ENCODE results near the gene HERPUD1. TPM values are rescaled to one million over a fixed set of nuclear protein-coding genes. Genes with fewer than 3 reads are reported as not detected.
"Not testable (repeated sequence)": the region's sequence is repeated elsewhere in the genome, so short reads cannot be mapped to it uniquely, and the experiment has no call there.

The HERPUD1 gene
- total RNA-seq, 4 donors from 2014 or later, result 40.6 to 81.3 (median 43.9) TPM

DNA sequence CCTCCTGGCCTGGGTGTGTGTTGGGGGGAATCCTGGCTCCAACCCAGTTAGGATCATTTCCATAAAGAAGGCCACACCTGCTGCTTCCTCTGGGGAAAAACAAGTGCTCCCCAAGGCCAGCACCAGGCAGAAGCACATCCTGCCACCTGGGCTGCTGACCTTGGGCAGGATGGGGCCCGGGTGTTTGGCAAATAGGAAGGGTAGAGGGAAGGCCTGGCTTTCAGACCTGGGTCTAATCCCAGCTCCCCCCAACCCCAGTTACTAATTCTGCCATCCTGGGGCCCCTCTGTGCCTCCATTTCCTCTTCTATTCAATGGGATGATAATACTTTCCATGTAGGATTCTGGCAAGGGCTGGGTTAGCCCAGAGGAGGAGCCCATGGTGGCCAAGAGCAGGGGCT lies 54.4 kb downstream of the HERPUD1 start:
- Histone ChIP-seq H3K9me3 (no peaks in the 10 kb centered on the region), H3K27ac (peak overlapping the region in 3 of 4 donors; percentile 60 to 74 (median 60)), H3K4me3 (no peak overlapping the region), H3K27me3 (no peaks in the 10 kb centered on the region), H3K4me1 (peaks cover 26 to 64% (median 44%) of the 10 kb centered on the region in 3 donors), H3K36me3 (peaks cover 0 to 5% (median 0%) of the 10 kb centered on the region in 3 donors)
- no peak for DNase-seq
- no peak for TF ChIP-seq POLR2A (IDR thresholded peaks at IDR 0.05)
- TF ChIP-seq, protein P1, sequence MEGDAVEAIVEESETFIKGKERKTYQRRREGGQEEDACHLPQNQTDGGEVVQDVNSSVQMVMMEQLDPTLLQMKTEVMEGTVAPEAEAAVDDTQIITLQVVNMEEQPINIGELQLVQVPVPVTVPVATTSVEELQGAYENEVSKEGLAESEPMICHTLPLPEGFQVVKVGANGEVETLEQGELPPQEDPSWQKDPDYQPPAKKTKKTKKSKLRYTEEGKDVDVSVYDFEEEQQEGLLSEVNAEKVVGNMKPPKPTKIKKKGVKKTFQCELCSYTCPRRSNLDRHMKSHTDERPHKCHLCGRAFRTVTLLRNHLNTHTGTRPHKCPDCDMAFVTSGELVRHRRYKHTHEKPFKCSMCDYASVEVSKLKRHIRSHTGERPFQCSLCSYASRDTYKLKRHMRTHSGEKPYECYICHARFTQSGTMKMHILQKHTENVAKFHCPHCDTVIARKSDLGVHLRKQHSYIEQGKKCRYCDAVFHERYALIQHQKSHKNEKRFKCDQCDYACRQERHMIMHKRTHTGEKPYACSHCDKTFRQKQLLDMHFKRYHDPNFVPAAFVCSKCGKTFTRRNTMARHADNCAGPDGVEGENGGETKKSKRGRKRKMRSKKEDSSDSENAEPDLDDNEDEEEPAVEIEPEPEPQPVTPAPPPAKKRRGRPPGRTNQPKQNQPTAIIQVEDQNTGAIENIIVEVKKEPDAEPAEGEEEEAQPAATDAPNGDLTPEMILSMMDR (IDR thresholded peaks at IDR 0.05), result no peak
- 20% methylated on average over 1 of the region's 1 CpG; no CpG with 5 or more reads in 1 of the 2 donors for WGBS, 2 donors
- intact Hi-C loops (cut with DNase I), result no loop called here

DNA sequence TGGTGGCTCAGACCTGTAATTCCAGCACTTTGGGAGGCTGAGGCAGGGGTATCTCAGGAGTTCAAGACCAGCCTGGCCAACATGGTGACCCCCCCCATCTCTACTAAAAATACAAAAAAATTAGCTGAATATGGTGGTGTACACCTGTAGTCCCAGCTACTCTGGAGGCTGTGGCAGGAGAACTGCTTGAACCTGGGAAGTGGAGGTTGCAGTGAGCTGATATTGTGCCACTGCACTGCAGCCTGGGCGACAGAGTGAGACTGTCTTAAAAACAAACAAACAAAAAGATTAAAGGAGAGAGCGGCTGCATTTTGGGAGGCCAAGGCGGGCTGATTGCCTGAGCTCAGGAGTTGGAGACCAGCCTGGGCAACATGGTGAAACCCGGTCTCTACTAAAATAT lies 55.0 kb downstream of the HERPUD1 start:
- intact Hi-C loops (cut with DNase I), result not testable (repeated sequence)
- peak overlapping the region in 1 of 4 donors; percentile 74 for H3K27ac ChIP-seq

DNA sequence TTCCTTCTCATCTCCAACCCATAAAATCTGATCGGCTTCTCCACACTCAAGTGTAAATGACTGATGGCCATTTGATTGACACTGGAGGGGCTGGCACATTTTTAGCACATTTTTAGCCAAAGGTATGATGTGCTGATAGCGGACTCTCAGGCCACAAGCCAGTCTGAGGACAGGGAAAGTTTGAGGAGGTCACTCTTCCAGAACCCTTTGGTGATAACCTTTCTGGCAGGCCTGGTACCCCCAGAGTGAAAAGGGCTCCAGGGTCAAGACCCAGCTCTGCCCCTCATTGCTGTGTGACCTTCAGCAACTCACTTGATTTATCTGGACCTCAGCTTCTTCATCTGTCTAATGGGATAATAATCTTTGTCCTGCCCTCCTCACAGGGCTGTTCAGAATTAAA lies 55.8 kb downstream of the HERPUD1 start:
- TF ChIP-seq, protein P1 (IDR thresholded peaks at IDR 0.05), result no peak
- TF ChIP-seq POLR2A (IDR thresholded peaks at IDR 0.05), result no peak
- DNase-seq, result no peak
- WGBS, 2 donors, result 94 to 100% methylated on average over 1 to 2 of the region's 2 CpGs
- H3K4me1 ChIP-seq, result peaks cover 26 to 77% (median 51%) of the 10 kb centered on the region in 3 donors
- H3K9me3 ChIP-seq, result no peaks in the 10 kb centered on the region
- H3K36me3 ChIP-seq, result no peaks in the 10 kb centered on the region
- H3K4me3 ChIP-seq, result peak overlapping the region in 1 of 4 donors; percentile 79
- intact Hi-C loops (cut with DNase I), result no loop called here
- peak overlapping the region in 2 of 4 donors; percentile 87 to 93 for H3K27ac ChIP-seq
- no peaks in the 10 kb centered on the region for H3K27me3 ChIP-seq

More for the DNA sequence above, 55.0 kb downstream of the HERPUD1 start:
- not testable (repeated sequence) for H3K27me3 ChIP-seq, DNase-seq, H3K9me3 ChIP-seq, H3K4me3 ChIP-seq, H3K36me3 ChIP-seq
- H3K4me1 ChIP-seq, result peaks cover 26 to 69% (median 49%) of the 10 kb centered on the region in 3 donors
- 81 to 87% methylated on average over 4 of the region's 4 CpGs for WGBS, 2 donors

DNA sequence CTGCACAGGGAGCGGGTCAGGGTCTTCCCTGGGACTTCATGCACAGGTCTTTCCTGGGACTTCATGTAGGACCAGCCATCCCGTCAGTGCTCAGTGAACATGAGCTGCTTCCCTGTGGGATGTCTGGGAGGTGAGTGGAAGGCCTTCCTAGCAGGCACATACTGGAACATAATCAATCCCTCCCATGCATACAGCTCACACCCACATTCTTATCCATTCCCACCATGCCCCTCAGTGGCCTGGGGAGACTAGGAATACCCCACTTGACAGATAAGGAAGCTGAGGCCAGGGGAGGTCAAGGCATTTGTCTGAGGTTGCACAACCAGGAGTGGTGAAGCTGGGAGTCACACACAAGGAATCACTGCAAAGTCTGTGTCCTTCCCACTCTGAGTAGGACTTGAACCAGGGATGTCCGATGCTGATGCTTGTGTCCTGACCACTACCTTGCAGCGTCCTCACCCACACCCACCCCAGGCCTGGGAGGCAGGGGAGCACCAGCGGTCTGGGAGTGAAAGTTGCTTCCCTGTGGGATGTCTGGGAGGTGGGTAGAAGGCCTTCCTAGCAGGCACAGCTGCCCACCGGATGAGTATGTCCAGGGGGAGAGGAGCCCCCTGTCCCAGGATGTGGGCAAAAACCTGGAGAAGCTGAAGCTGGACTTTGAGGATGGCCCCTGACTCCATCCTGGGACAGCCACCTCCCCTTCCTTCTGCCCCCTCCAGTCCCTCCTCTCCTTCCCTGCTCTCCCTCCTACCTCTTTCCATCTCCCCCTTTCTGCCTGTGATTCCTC lies 56.4 kb downstream of the HERPUD1 start:
- intact Hi-C loops (cut with DNase I), result no loop called here
- Histone ChIP-seq H3K9me3 (no peaks in the 10 kb centered on the region), H3K36me3 (no peaks in the 10 kb centered on the region), H3K4me3 (peak overlapping the region; percentile 70 to 79 (median 74)), H3K27ac (peak overlapping the region; percentile 80 to 93 (median 88)), H3K27me3 (no peaks in the 10 kb centered on the region), H3K4me1 (peaks cover 26 to 81% (median 54%) of the 10 kb centered on the region in 3 donors)
- DNase-seq, result no peak
- TF ChIP-seq POLR2A (IDR thresholded peaks at IDR 0.05), result peak in 1 of 4 donors; percentile 9
- TF ChIP-seq, protein P1 (IDR thresholded peaks at IDR 0.05), result no peak
- WGBS, 2 donors, result 51 to 93% methylated on average over 3 to 6 of the region's 6 CpGs

DNA sequence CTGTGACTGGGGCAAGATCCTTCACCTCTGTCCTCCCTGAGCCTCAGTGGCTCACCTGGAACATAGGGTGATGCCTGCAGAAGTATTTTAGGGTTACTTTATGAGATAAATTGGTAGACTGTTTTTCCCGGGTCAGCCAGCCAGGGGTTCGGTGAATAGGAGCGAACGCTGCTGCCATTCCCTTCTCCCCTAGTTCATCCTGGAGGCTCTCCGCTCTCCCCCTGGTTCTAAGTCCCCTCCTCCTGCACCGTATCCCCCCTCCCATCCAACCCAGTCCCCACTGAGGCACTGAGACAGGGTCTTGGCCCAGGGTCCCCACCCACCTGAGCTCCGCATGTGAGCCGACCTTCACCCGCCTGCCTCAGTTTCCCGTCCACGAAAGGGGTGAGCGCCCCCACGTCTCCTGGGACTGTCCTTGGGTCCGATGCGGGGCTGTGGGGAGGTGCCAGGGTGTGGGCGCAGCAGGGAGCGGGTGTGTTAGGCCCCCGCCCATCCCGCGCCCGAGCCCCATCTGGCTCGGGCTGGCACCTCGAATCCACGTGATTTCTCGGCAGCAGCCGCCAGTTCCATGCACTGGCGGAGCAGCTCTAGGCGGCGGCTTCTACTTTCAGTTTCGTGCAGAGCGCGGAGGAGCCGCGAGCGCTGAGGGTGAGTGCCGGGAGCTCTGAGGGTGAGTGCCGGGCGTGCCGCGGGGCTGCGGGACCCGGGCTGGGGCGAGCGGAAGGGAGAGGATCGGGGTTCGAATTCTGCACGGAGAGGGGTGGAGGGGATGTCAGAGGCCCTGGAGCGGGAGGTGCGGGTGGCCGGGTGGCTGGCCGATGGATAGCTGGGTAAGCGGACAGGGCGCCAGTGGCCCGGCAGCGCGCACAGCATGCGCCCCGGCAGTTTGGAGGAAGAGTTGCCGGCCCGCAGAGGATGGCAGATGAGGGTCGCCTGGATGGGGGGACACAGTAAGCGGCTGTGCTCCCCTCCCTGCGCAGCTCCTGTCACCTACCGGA lies 57.3 kb downstream of the HERPUD1 start, which contains the start of gene NLRC5:
Gene NLRC5, plus strand, starts transcription at position 610 of the 998 bp plus-strand sequence. CDS start 31,156 bp downstream, outside the sequence.
- peak; percentile 36 for DNase-seq
- 0 to 3% methylated on average over 21 to 29 of the region's 64 CpGs for WGBS, 2 donors
- Histone ChIP-seq H3K36me3 (no peaks in the 10 kb centered on the region), H3K27ac (peak within 1 kb of the TSS; percentile 80 to 93 (median 88)), H3K9me3 (no peaks in the 10 kb centered on the region), H3K27me3 (no peaks in the 10 kb centered on the region), H3K4me3 (peak within 1 kb of the TSS; percentile 70 to 79 (median 74)), H3K4me1 (peaks cover 26 to 85% (median 55%) of the 10 kb centered on the region in 3 donors)
- TF ChIP-seq, protein P1 (IDR thresholded peaks at IDR 0.05), result peak in 1 of 6 experiments; percentile 19
- TF ChIP-seq POLR2A (IDR thresholded peaks at IDR 0.05), result peak in 3 of 4 donors; percentile 34 to 94 (median 80)
- intact Hi-C loops (cut with DNase I), result no loop called here

Measured in esophagus squamous epithelium (tissue), 5 donors.